ENCODE measurements around the gene CD207. TPM values are rescaled to one million over a fixed set of nuclear protein-coding genes. Genes with fewer than 3 reads are reported as not detected.

Gene CD207
- total RNA-seq, 4 donors from 2014 or later = not detected

GRCh38 chr2:70837980-70838925, 2.6 kb upstream of the CD207 start:
- Histone ChIP-seq H3K27me3 (peaks cover 0 to 8% (median 2%) of the 10 kb centered on the region in 3 donors), H3K4me3 (no peak overlapping the region), H3K9me3 (no peaks in the 10 kb centered on the region), H3K36me3 (no peaks in the 10 kb centered on the region), H3K27ac (no peak overlapping the region), H3K4me1 (no peaks in the 10 kb centered on the region)
- TF ChIP-seq POLR2A (IDR thresholded peaks at IDR 0.05) = no peak
- TF ChIP-seq, protein P1, sequence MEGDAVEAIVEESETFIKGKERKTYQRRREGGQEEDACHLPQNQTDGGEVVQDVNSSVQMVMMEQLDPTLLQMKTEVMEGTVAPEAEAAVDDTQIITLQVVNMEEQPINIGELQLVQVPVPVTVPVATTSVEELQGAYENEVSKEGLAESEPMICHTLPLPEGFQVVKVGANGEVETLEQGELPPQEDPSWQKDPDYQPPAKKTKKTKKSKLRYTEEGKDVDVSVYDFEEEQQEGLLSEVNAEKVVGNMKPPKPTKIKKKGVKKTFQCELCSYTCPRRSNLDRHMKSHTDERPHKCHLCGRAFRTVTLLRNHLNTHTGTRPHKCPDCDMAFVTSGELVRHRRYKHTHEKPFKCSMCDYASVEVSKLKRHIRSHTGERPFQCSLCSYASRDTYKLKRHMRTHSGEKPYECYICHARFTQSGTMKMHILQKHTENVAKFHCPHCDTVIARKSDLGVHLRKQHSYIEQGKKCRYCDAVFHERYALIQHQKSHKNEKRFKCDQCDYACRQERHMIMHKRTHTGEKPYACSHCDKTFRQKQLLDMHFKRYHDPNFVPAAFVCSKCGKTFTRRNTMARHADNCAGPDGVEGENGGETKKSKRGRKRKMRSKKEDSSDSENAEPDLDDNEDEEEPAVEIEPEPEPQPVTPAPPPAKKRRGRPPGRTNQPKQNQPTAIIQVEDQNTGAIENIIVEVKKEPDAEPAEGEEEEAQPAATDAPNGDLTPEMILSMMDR (IDR thresholded peaks at IDR 0.05 in 4 of 5, conservative IDR thresholded peaks at IDR 0.05 in 1 of 5) = no peak
- ATAC-seq (no peak), DNase-seq (no peak)
- intact Hi-C loops (cut with DNase I; ENCODE audit: low total_unique reads) (no loop called here), in situ Hi-C loops (cut with MboI; ENCODE audit: low sequenced_read_pairs in 4 of 4) (no loop called here)

GRCh38 chr2:70834881-70835280, 735 bp downstream of the CD207 start:
- Histone ChIP-seq H3K9me3 (no peaks in the 10 kb centered on the region), H3K4me1 (no peaks in the 10 kb centered on the region), H3K27ac (no peak overlapping the region), H3K36me3 (no peaks in the 10 kb centered on the region), H3K4me3 (no peak overlapping the region), H3K27me3 (peaks cover 0 to 2% (median 0%) of the 10 kb centered on the region in 3 donors)
- no peak for ATAC-seq
- TF ChIP-seq, protein P1 (IDR thresholded peaks at IDR 0.05 in 4 of 5, conservative IDR thresholded peaks at IDR 0.05 in 1 of 5) = no peak
- TF ChIP-seq POLR2A (IDR thresholded peaks at IDR 0.05) = no peak
- intact Hi-C loops (cut with DNase I; ENCODE audit: low total_unique reads) (no loop called here), in situ Hi-C loops (cut with MboI; ENCODE audit: low sequenced_read_pairs in 4 of 4) (no loop called here)
- no peak for DNase-seq

- in situ Hi-C loops (cut with MboI; ENCODE audit: low sequenced_read_pairs in 4 of 4) (no loop called here), intact Hi-C loops (cut with DNase I; ENCODE audit: low total_unique reads) (no loop called here)
- TF ChIP-seq, protein P1 (IDR thresholded peaks at IDR 0.05 in 4 of 5, conservative IDR thresholded peaks at IDR 0.05 in 1 of 5) = no peak
- TF ChIP-seq POLR2A (IDR thresholded peaks at IDR 0.05) = no peak
- H3K4me1 ChIP-seq = no peaks in the 10 kb centered on the region
- DNase-seq (no peak), ATAC-seq (no peak)
- no peaks in the 10 kb centered on the region for H3K9me3 ChIP-seq
- H3K27ac ChIP-seq = no peak overlapping the region
- peaks cover 0 to 2% (median 0%) of the 10 kb centered on the region in 3 donors for H3K27me3 ChIP-seq
- no peak overlapping the region for H3K4me3 ChIP-seq
- no peaks in the 10 kb centered on the region for H3K36me3 ChIP-seq
These were observed 1.5 kb downstream of the CD207 start for GRCh38 chr2:70834106-70834505.

GRCh38 chr2:70833246-70833645, 2.4 kb downstream of the CD207 start:
- no peak overlapping the region for H3K27ac ChIP-seq
- no peaks in the 10 kb centered on the region for H3K9me3 ChIP-seq
- no peak for DNase-seq
- peaks cover 0 to 2% (median 0%) of the 10 kb centered on the region in 3 donors for H3K27me3 ChIP-seq
- no peaks in the 10 kb centered on the region for H3K36me3 ChIP-seq
- H3K4me3 ChIP-seq = no peak overlapping the region
- H3K4me1 ChIP-seq = no peaks in the 10 kb centered on the region
- intact Hi-C loops (cut with DNase I; ENCODE audit: low total_unique reads) (no loop called here), in situ Hi-C loops (cut with MboI; ENCODE audit: low sequenced_read_pairs in 4 of 4) (no loop called here)
- ATAC-seq = no peak
- TF ChIP-seq POLR2A (IDR thresholded peaks at IDR 0.05) = no peak
- TF ChIP-seq, protein P1 (IDR thresholded peaks at IDR 0.05 in 4 of 5, conservative IDR thresholded peaks at IDR 0.05 in 1 of 5) = no peak

All from gastrocnemius medialis (tissue), 4 donors.